GM12865 (cell line): Measurements from ENCODE around the gene MAP2K5.
A peak's percentile ranks its signal among the peaks of the same experiment; 100 is the strongest.

ENCODE experiments used
- DNase-seq: peaks from one replicate; pipeline ENCODE4 v3.0.0; 2010; ENCODE audit warnings: low read depth
- H3K4me3 ChIP-seq: 2 replicates; pipeline ENCODE4 v1.5.1; 2011; ENCODE audit warnings: mild to moderate bottlenecking, low read depth, low read length, control low read depth
- CTCF ChIP-seq: IDR thresholded peaks from 2 replicates; pipeline ENCODE4 v1.5.1; 2011; ENCODE audit warnings: low read length, control low read depth, low read depth, inconsistent platforms; ENCODE audit not compliant: insufficient read depth; ENCODE audit errors: missing control alignments

Gene MAP2K5

GRCh38 chr15:67542420-67543347, at the start of gene MAP2K5:
Gene MAP2K5 (plus strand): TSS chr15:67542703. CDS start chr15:67543336, 633 bp downstream.
- no peak for TF ChIP-seq CTCF
- DNase-seq: peak; percentile 87

GRCh38 chr15:67495585-67495984, 46.9 kb upstream of the MAP2K5 start:
- H3K4me3 ChIP-seq: no peak overlapping the region
- peak; percentile 5 for DNase-seq
- no peak for TF ChIP-seq CTCF

More at GRCh38 chr15:67542420-67543347, at the start of gene MAP2K5:
- H3K4me3 ChIP-seq: peak within 1 kb of the TSS; percentile 95

GRCh38 chr15:67501177-67501835, 41.2 kb upstream of the MAP2K5 start:
- DNase-seq: peak; percentile 12
- TF ChIP-seq CTCF: no peak
- H3K4me3 ChIP-seq: no peak overlapping the region

GRCh38 chr15:67501836-67502461, 40.6 kb upstream of the MAP2K5 start:
- no peak for TF ChIP-seq CTCF
- no peak overlapping the region for H3K4me3 ChIP-seq
- no peak for DNase-seq

- TF ChIP-seq CTCF: no peak
- no peak for DNase-seq
- H3K4me3 ChIP-seq: no peak overlapping the region
These were observed 38.4 kb upstream of the MAP2K5 start for GRCh38 chr15:67504056-67504455.

- TF ChIP-seq CTCF: no peak
- DNase-seq: peak; percentile 7
- H3K4me3 ChIP-seq: no peak overlapping the region
These were observed 37.7 kb upstream of the MAP2K5 start for GRCh38 chr15:67504796-67505195.
